Measurements from ENCODE around the gene GCDH.

GRCh38 chr19:12871681-12872080 is 19.3 kb upstream of the GCDH start:
- TF ChIP-seq EZH2 (IDR thresholded peaks at IDR 0.05; ENCODE audit: insufficient read depth, poor library complexity, severe bottlenecking) = no peak
- TF ChIP-seq EZH2phosphoT487 (IDR thresholded peaks at IDR 0.05; ENCODE audit: insufficient read depth, low read depth) = no peak

Measured in GM23248 (cell line).